ENCODE measurements around the gene SET. TPM values are rescaled to one million over a fixed set of nuclear protein-coding genes. Genes with fewer than 3 reads are reported as not detected.
A peak's percentile ranks its signal among the peaks of the same experiment; 100 is the strongest.
"Not testable (repeated sequence)": the region's sequence is repeated elsewhere in the genome, so short reads cannot be mapped to it uniquely, and the experiment has no call there.

The SET gene
- total RNA-seq, 1 donor from 2014 or later, result 663 TPM

DNA sequence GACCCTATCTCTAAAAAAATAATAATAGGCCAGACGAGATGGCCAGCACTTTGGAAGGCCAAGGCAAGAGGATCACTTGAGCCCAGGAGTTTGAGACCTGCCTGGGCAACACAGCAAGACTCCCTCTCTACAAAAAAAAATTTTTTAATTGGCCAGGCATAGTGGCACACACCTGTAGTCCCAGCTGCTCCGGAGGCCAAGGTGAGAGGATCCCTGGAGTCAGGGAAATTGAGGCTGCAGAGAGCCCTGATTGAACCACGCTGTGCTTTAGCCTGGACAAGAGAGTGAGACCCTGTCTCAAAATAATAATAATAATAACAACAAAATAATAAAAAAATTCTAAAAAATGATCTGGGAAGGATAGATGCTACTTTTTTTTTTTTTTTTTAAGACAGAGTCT is 31.2 kb upstream of the SET start:
- Histone ChIP-seq H3K4me3 (ENCODE audit: low read depth, low read length) (no peak overlapping the region), H3K27me3 (ENCODE audit: control insufficient read depth, insufficient read depth, low read length) (no peaks in the 10 kb centered on the region), H3K36me3 (ENCODE audit: control insufficient read depth, insufficient read depth, low read length) (no peaks in the 10 kb centered on the region)
- TF ChIP-seq, protein P1, sequence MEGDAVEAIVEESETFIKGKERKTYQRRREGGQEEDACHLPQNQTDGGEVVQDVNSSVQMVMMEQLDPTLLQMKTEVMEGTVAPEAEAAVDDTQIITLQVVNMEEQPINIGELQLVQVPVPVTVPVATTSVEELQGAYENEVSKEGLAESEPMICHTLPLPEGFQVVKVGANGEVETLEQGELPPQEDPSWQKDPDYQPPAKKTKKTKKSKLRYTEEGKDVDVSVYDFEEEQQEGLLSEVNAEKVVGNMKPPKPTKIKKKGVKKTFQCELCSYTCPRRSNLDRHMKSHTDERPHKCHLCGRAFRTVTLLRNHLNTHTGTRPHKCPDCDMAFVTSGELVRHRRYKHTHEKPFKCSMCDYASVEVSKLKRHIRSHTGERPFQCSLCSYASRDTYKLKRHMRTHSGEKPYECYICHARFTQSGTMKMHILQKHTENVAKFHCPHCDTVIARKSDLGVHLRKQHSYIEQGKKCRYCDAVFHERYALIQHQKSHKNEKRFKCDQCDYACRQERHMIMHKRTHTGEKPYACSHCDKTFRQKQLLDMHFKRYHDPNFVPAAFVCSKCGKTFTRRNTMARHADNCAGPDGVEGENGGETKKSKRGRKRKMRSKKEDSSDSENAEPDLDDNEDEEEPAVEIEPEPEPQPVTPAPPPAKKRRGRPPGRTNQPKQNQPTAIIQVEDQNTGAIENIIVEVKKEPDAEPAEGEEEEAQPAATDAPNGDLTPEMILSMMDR (IDR thresholded peaks at IDR 0.05; ENCODE audit: insufficient read depth, low read length, poor library complexity, severe bottlenecking), result no peak
- no peak for DNase-seq (ENCODE audit: low read depth)

DNA sequence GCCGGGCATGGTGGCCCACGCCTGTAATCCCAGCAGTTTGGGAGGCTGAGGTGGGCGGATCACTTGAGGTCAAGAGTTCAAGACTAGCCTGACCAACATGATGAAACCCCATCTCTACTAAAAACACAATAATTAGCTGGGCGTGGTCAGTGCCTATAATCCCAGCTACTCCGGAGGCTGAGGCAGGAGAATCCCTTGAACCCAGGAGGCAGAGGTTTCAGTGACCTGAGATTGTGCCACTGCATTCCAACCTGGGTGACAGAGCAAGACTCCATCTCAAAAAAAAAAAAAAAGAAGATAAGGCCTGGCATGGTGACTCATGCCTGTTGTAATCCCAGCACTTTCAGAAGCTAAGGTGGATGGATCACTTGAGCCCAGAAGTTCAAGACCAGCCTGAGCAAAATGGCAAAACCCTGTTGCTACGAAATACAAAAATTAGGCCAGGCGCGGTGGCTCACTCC is 22.5 kb upstream of the SET start:
- not testable (repeated sequence) for H3K27me3 ChIP-seq (ENCODE audit: control insufficient read depth, insufficient read depth, low read length); DNase-seq (ENCODE audit: low read depth); H3K4me3 ChIP-seq (ENCODE audit: low read depth, low read length); H3K36me3 ChIP-seq (ENCODE audit: control insufficient read depth, insufficient read depth, low read length)

DNA sequence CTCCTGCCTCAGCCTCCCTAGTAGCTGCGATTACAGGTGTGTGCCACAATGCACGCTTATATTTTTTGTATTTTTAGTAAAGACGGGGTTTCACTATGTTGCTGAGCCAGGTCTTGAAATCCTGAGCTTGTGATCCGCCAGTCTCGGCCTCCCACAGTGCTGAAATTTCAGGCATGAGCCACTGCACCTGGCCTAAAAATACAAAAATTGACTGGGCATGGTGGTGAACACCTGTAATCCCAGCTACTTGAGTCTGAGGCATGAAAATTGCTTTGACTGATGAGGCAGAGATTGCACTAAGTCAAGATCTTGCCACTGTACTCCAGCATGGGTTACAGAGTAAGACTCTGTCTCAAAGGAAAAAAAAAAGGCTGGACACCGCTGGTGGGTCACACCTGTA is 19.2 kb upstream of the SET start:
- no peaks in the 10 kb centered on the region for H3K27me3 ChIP-seq (ENCODE audit: control insufficient read depth, insufficient read depth, low read length)
- H3K4me3 ChIP-seq (ENCODE audit: low read depth, low read length), result no peak overlapping the region
- TF ChIP-seq, protein P1 (IDR thresholded peaks at IDR 0.05; ENCODE audit: insufficient read depth, low read length, poor library complexity, severe bottlenecking), result no peak
- DNase-seq (ENCODE audit: low read depth), result no peak
- no peaks in the 10 kb centered on the region for H3K36me3 ChIP-seq (ENCODE audit: control insufficient read depth, insufficient read depth, low read length)

DNA sequence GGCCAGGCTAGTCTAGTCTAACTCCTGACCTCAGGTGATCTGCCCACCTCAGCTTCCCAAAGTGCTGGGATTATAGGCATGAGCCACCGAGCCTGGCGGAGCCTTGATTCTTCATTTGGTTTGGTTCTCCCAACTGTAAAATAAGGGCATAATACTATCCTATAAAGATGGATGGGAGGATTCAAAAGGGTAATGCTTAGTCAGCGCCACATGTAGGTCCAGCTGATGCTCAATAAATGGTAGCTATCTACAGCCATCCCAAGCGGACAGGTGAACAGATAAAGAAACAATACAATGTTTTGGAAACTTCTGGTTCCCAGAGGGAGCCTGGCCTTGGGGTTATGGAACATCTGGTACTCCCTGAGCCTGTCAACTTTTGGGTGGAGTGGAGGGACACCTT is 13.6 kb upstream of the SET start:
- no peaks in the 10 kb centered on the region for H3K36me3 ChIP-seq (ENCODE audit: control insufficient read depth, insufficient read depth, low read length)
- H3K27me3 ChIP-seq (ENCODE audit: control insufficient read depth, insufficient read depth, low read length), result no peaks in the 10 kb centered on the region
- DNase-seq (ENCODE audit: low read depth), result no peak
- H3K4me3 ChIP-seq (ENCODE audit: low read depth, low read length), result no peak overlapping the region
- TF ChIP-seq, protein P1 (IDR thresholded peaks at IDR 0.05; ENCODE audit: insufficient read depth, low read length, poor library complexity, severe bottlenecking), result no peak

DNA sequence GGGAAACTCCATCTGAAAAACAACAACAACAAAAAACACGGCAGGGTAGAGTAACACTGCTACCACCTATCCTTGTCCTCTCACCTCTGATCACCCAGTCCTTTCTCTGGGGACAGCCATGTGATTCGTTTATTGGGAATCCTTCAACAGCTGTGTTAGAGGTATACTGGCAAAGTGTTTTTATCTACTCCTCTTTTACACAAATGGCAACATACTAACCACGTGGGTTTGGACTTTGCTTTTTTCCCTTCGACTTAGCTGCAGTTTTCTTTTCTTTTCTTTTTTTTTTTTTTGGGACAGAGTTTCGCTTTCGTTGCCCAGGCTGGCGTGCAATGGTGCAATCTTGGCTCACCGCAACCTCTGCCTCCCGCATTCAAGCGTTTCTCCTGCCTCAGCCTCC is 11.2 kb upstream of the SET start:
- no peak for DNase-seq (ENCODE audit: low read depth)
- TF ChIP-seq, protein P1 (IDR thresholded peaks at IDR 0.05; ENCODE audit: insufficient read depth, low read length, poor library complexity, severe bottlenecking), result no peak
- Histone ChIP-seq H3K36me3 (ENCODE audit: control insufficient read depth, insufficient read depth, low read length) (no peaks in the 10 kb centered on the region), H3K27me3 (ENCODE audit: control insufficient read depth, insufficient read depth, low read length) (no peaks in the 10 kb centered on the region), H3K4me3 (ENCODE audit: low read depth, low read length) (no peak overlapping the region)

DNA sequence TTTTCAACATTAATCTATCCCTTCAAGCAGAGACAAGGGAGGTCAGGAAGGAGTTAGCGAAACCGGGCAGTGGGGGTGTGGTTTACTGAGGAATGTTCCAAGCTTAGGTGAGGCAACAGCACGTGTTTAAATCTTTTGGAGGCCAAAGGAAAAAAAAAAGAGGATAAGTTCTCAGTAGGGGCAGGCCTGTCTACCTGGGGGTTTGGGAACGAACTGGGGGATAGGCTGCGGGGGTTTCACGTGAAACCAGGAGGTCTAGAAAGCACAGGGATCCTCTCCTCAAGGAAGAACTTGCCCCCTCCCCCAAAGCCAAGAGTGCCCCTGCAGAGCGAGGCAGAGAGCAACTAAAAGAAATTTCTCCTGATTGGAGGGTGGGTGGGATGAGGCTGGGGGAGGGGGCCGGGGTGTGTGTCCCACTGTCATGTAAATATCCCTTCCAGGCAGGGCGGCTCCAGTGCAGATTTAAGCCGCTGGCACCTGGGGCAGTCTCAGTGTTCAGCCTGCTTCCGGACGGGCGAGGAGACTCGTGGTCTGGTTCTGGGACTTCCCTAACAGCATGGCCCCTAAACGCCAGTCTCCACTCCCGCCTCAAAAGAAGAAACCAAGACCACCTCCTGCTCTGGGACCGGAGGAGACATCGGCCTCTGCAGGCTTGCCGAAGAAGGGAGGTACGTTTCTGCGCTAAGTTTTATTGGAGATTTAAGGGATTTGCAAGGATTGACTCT is 5.5 kb upstream of the SET start:
- TF ChIP-seq, protein P1 (IDR thresholded peaks at IDR 0.05; ENCODE audit: insufficient read depth, low read length, poor library complexity, severe bottlenecking), result no peak
- Histone ChIP-seq H3K27me3 (ENCODE audit: control insufficient read depth, insufficient read depth, low read length) (no peaks in the 10 kb centered on the region), H3K36me3 (ENCODE audit: control insufficient read depth, insufficient read depth, low read length) (no peaks in the 10 kb centered on the region), H3K4me3 (ENCODE audit: low read depth, low read length) (peak overlapping the region; percentile 57)
- no peak for DNase-seq (ENCODE audit: low read depth)
